Measurements from ENCODE around the gene RAB36.
A peak's percentile ranks its signal among the peaks of the same experiment; 100 is the strongest.

The RAB36 gene

GRCh38 chr22:23206915-23207314, 61.6 kb downstream of the RAB36 start:
- DNase-seq (ENCODE audit: low read depth): no peak

GRCh38 chr22:23207729-23208393, 62.6 kb downstream of the RAB36 start:
- DNase-seq (ENCODE audit: low read depth): no peak

- DNase-seq (ENCODE audit: low read depth): no peak
Measured at GRCh38 chr22:23210428-23211170, 65.3 kb downstream of the RAB36 start.

GRCh38 chr22:23211622-23212021, 66.3 kb downstream of the RAB36 start:
- no peak for DNase-seq (ENCODE audit: low read depth)

GRCh38 chr22:23212061-23213021, 67.1 kb downstream of the RAB36 start:
- no peak for DNase-seq (ENCODE audit: low read depth)

- DNase-seq (ENCODE audit: low read depth): no peak
Measured at GRCh38 chr22:23213022-23213555, 67.8 kb downstream of the RAB36 start.

- DNase-seq (ENCODE audit: low read depth): peak; percentile 30
Measured at GRCh38 chr22:23213581-23214334, 68.5 kb downstream of the RAB36 start.

All from amniotic epithelial cell (primary cell).